ENCODE results near the gene ADAMTS1. TPM values are rescaled to one million over a fixed set of nuclear protein-coding genes. Genes with fewer than 3 reads are reported as not detected.
A peak's percentile ranks its signal among the peaks of the same experiment; 100 is the strongest.

ADAMTS1 gene
- total RNA-seq, 4 donors from 2014 or later = 29.8 to 54.8 (median 44.3) TPM

DNA sequence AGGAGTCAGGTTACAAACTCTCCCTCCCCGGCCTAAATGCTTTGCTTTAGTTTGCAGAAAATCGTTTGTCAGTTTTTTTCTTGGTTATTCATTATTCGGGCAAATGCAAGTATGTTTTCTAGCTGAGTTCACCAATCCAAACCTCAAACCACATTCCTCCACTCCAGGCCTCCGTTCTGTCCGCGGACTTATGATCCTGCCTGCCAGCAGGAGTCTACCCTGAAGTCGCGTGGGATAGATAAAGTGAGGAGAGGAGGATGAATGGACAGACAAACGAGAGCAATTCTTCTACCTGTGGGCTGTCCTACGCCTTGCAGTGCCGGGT lies 1.3 kb downstream of the ADAMTS1 start:
- in situ Hi-C loops (cut with MboI; ENCODE audit: low pct_ligation_motif_present in 1 of 4, low pct_unique_long_range_greater_than_20kb in 1 of 4, low sequenced_read_pairs in 3 of 4) = loop anchor here in 1 of 4 donors (25.0 kb wide), 1 partner anchor 1218 kb away; no protein-coding TSS in a partner anchor
- 0 to 1% methylated on average over 4 to 11 of the region's 11 CpGs for WGBS, 2 donors (ENCODE audit: low coverage in 1 of 2)
- peaks cover 66% of the 10 kb centered on the region for H3K27me3 ChIP-seq
- peaks cover 0 to 49% (median 37%) of the 10 kb centered on the region in 4 donors for H3K4me1 ChIP-seq
- intact Hi-C loops (cut with DNase I; ENCODE audit: low total_unique reads) = loop anchor here (5.0 kb wide), 1 partner anchor 1898 kb away; no protein-coding TSS in a partner anchor
- peak overlapping the region; percentile 37 to 67 (median 57) for H3K4me3 ChIP-seq
- no peak for TF ChIP-seq POLR2A (IDR thresholded peaks at IDR 0.05)
- TF ChIP-seq EP300 (IDR thresholded peaks at IDR 0.05; ENCODE audit: low read depth) = no peak
- peak in 1 of 3 donors; percentile 5 for TF ChIP-seq POLR2AphosphoS5 (IDR thresholded peaks at IDR 0.05)
- TF ChIP-seq CTCF (IDR thresholded peaks at IDR 0.05) = peak in 1 of 5 experiments; percentile 19
- peaks cover 0 to 9% (median 3%) of the 10 kb centered on the region in 4 donors for H3K36me3 ChIP-seq
- peak overlapping the region; percentile 81 to 94 (median 92) for H3K27ac ChIP-seq
- no peak for DNase-seq
- H3K9me3 ChIP-seq = no peaks in the 10 kb centered on the region

- Histone ChIP-seq H3K27me3 (peaks cover 60% of the 10 kb centered on the region), H3K36me3 (peaks cover 0 to 9% (median 3%) of the 10 kb centered on the region in 4 donors), H3K4me3 (peak overlapping the region; percentile 37 to 67 (median 57)), H3K27ac (peak overlapping the region; percentile 81 to 94 (median 92)), H3K4me1 (peaks cover 0 to 49% (median 37%) of the 10 kb centered on the region in 4 donors), H3K9me3 (no peaks in the 10 kb centered on the region)
- DNase-seq = peak; percentile 87
- intact Hi-C loops (cut with DNase I; ENCODE audit: low total_unique reads) = loop anchor here (5.0 kb wide), 1 partner anchor 1899 kb away; no protein-coding TSS in a partner anchor
- in situ Hi-C loops (cut with MboI; ENCODE audit: low pct_ligation_motif_present in 1 of 4, low pct_unique_long_range_greater_than_20kb in 1 of 4, low sequenced_read_pairs in 3 of 4) = loop anchor here in 1 of 4 donors (25.0 kb wide), 1 partner anchor 1219 kb away; no protein-coding TSS in a partner anchor
- TF ChIP-seq POLR2AphosphoS5 (IDR thresholded peaks at IDR 0.05) (peak; percentile 51 to 71 (median 53)), CTCF (IDR thresholded peaks at IDR 0.05) (peak in 4 of 5 experiments; percentile 15 to 25 (median 20)), POLR2A (IDR thresholded peaks at IDR 0.05) (no peak)
- 0 to 7% methylated on average over 18 to 34 of the region's 35 CpGs for WGBS, 2 donors (ENCODE audit: low coverage in 1 of 2)
These were observed 2.0 kb downstream of the ADAMTS1 start for GRCh38 chr21:26842974-26843932.

DNA sequence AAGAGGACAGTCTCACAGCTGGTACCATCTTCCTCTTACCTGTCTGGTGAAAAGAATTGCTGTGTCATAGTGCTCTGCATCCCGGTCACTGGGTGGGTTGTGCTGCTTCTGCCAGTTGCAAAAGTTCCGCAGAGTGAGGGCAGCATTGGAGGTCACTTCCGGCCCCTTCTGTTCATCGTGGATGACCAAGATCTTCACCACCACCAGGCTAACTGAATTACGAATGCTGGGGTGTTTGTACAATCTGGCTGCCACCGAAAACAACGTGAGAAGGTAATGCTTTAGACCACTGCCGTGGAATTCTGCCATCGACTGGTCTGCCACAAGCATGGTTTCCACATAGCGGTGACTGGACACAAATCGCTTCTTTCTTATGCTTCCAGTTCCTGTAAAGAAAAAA lies 2.9 kb downstream of the ADAMTS1 start:
- DNase-seq = no peak
- Histone ChIP-seq H3K27ac (peak overlapping the region; percentile 81 to 94 (median 92)), H3K4me3 (peak overlapping the region in 3 of 4 donors; percentile 37 to 67 (median 54)), H3K4me1 (peaks cover 0 to 49% (median 37%) of the 10 kb centered on the region in 4 donors), H3K27me3 (peaks cover 50% of the 10 kb centered on the region), H3K9me3 (no peaks in the 10 kb centered on the region), H3K36me3 (peaks cover 0 to 13% (median 5%) of the 10 kb centered on the region in 4 donors)
- in situ Hi-C loops (cut with MboI; ENCODE audit: low pct_ligation_motif_present in 1 of 4, low pct_unique_long_range_greater_than_20kb in 1 of 4, low sequenced_read_pairs in 3 of 4) (loop anchor here in 1 of 4 donors (25.0 kb wide), 1 partner anchor 1220 kb away; no protein-coding TSS in a partner anchor), intact Hi-C loops (cut with DNase I; ENCODE audit: low total_unique reads) (loop anchor here (5.0 kb wide), 1 partner anchor 1900 kb away; no protein-coding TSS in a partner anchor)
- no peak for TF ChIP-seq CTCF (IDR thresholded peaks at IDR 0.05)
- no peak for TF ChIP-seq EP300 (IDR thresholded peaks at IDR 0.05; ENCODE audit: low read depth)
- no peak for TF ChIP-seq POLR2A (IDR thresholded peaks at IDR 0.05)
- TF ChIP-seq POLR2AphosphoS5 (IDR thresholded peaks at IDR 0.05) = no peak
- WGBS, 2 donors (ENCODE audit: low coverage in 1 of 2) = 30 to 53% methylated on average over 2 to 11 of the region's 11 CpGs

- TF ChIP-seq EP300 (IDR thresholded peaks at IDR 0.05; ENCODE audit: low read depth) = no peak
- peak; percentile 50 to 66 (median 56) for TF ChIP-seq POLR2AphosphoS5 (IDR thresholded peaks at IDR 0.05)
- H3K9me3 ChIP-seq = no peaks in the 10 kb centered on the region
- peaks cover 0 to 13% (median 5%) of the 10 kb centered on the region in 4 donors for H3K36me3 ChIP-seq
- H3K4me1 ChIP-seq = peaks cover 0 to 37% (median 30%) of the 10 kb centered on the region in 4 donors
- in situ Hi-C loops (cut with MboI; ENCODE audit: low pct_ligation_motif_present in 1 of 4, low pct_unique_long_range_greater_than_20kb in 1 of 4, low sequenced_read_pairs in 3 of 4) = loop anchor here in 1 of 4 donors (25.0 kb wide), 1 partner anchor 1221 kb away; no protein-coding TSS in a partner anchor
- DNase-seq = no peak
- peak overlapping the region in 3 of 4 donors; percentile 14 to 81 (median 41) for H3K27ac ChIP-seq
- intact Hi-C loops (cut with DNase I; ENCODE audit: low total_unique reads) = loop anchor here (5.0 kb wide), 1 partner anchor 1901 kb away; no protein-coding TSS in a partner anchor
- WGBS, 2 donors (ENCODE audit: low coverage in 1 of 2) = 51 to 65% methylated on average over 3 to 7 of the region's 7 CpGs
- peaks cover 36% of the 10 kb centered on the region for H3K27me3 ChIP-seq
- peak overlapping the region in 1 of 4 donors; percentile 67 for H3K4me3 ChIP-seq
These were observed 4.3 kb downstream of the ADAMTS1 start for GRCh38 chr21:26840912-26841311.
